OCI-LY7 (cell line): Measurements from ENCODE around the gene C12orf42. TPM values are rescaled to one million over a fixed set of nuclear protein-coding genes. Genes with fewer than 3 reads are reported as not detected.

ENCODE experiments used
- Bru-seq: library from RNA; stranded (reverse); fragments of 400-500 nt; gene quantifications from one replicate; lab custom pipeline; 2021; lab: Mats Ljungman, UMichigan
- BruChase-seq, 2 experiments: library from RNA; stranded (reverse); fragments of 400-500 nt; gene quantifications; one replicate each; lab custom pipeline; 2021; lab: Mats Ljungman, UMichigan
- BruUV-seq: library from RNA; stranded (reverse); fragments of 400-500 nt; replicated peaks from 2 replicates; lab custom pipeline; 2021; lab: Mats Ljungman, UMichigan
- CTCF ChIA-PET: fragments of 300-600 bp; sonication (Branson Sonifier 250); formaldehyde crosslinking; loops from one replicate; lab custom pipeline; 2022; ENCODE audit warnings: antibody characterized with exemption; ENCODE audit not compliant: unreplicated experiment; lab: Charles Lee
- POLR2A ChIA-PET: fragments of 300-600 bp; sonication (Branson Sonifier 250); formaldehyde crosslinking; loops from one replicate; lab custom pipeline; 2022; ENCODE audit warnings: antibody characterized with exemption; lab: Charles Lee
- DNase-seq: peaks from one replicate; pipeline ENCODE4 v3.0.0-alpha.2; 2015; ENCODE audit warnings: low spot score
- H2AFZ ChIP-seq: fragments of 200-600 bp; sonication (generic), shearing (Covaris generic); 2 replicates; pipeline ENCODE4 v1.6.1; 2014; ENCODE audit warnings: mild to moderate bottlenecking, antibody characterized with exemption, low read length, moderate library complexity
- H3K27ac ChIP-seq: fragments of 200-600 bp; sonication (generic); 2 replicates; pipeline ENCODE4 v1.5.1; 2014; ENCODE audit warnings: mixed run types, low read depth, mild to moderate bottlenecking, moderate library complexity, low read length, inconsistent platforms; ENCODE audit not compliant: poor library complexity, severe bottlenecking
- H3K36me3 ChIP-seq: fragments of 200-600 bp; sonication (generic); 2 replicates; pipeline ENCODE4 v1.6.1; 2014; ENCODE audit warnings: mild to moderate bottlenecking, antibody characterized with exemption, low read length, moderate library complexity, mixed read lengths; ENCODE audit not compliant: insufficient read depth
- H3K4me1 ChIP-seq: fragments of 200-600 bp; sonication (generic); 2 replicates; pipeline ENCODE4 v1.5.1; 2014; ENCODE audit warnings: mild to moderate bottlenecking, low read length; ENCODE audit not compliant: insufficient read depth, poor library complexity, severe bottlenecking
- H3K4me2 ChIP-seq: fragments of 200-600 bp; sonication (generic); 2 replicates; pipeline ENCODE4 v1.6.1; 2014; ENCODE audit warnings: mild to moderate bottlenecking, low read length
- H3K4me3 ChIP-seq: fragments of 200-600 bp; sonication (generic); 2 replicates; pipeline ENCODE4 v1.5.1; 2014; ENCODE audit warnings: mild to moderate bottlenecking, low read depth, low read length; ENCODE audit not compliant: poor library complexity, severe bottlenecking
- H3K79me2 ChIP-seq: fragments of 200-600 bp; sonication (generic); 2 replicates; pipeline ENCODE4 v1.6.1; 2016; ENCODE audit warnings: low read depth, mild to moderate bottlenecking, low read length, moderate library complexity, mixed read lengths; ENCODE audit not compliant: insufficient read depth
- H3K9me2 ChIP-seq: fragments of 200-600 bp; sonication (generic); 2 replicates; pipeline ENCODE4 v1.6.1; 2016; ENCODE audit warnings: mild to moderate bottlenecking, low read length, mixed read lengths; ENCODE audit not compliant: insufficient read depth
- H3K9me3 ChIP-seq: fragments of 200-600 bp; sonication (generic); 2 replicates; pipeline ENCODE4 v1.6.1; 2014; ENCODE audit warnings: mild to moderate bottlenecking, mixed run types, low read length, mixed read lengths
- H4K20me1 ChIP-seq: fragments of 200-600 bp; sonication (generic); 2 replicates; pipeline ENCODE4 v1.6.1; 2014; ENCODE audit warnings: mild to moderate bottlenecking, antibody characterized with exemption, low read length, moderate library complexity, mixed read lengths; ENCODE audit not compliant: insufficient read depth
- EZH2phosphoT487 ChIP-seq: fragments of 200-600 bp; sonication (generic); IDR thresholded peaks from 2 replicates; pipeline ENCODE4 v1.6.1; 2018; ENCODE audit warnings: low read depth, borderline replicate concordance, mild to moderate bottlenecking, mixed run types, antibody characterized with exemption, low read length, moderate library complexity, mixed read lengths
- intact Hi-C: fragments of 100-400 bp; cut with micrococcal nuclease; formaldehyde crosslinking; loops from one replicate; pipeline ENCODE4 v1.10.0; 2022; ENCODE audit not compliant: unreplicated experiment
- long read RNA-seq: library from polyadenylated mRNA; stranded (forward); transcript quantifications from one replicate; pipeline ENCODE4 v2.0.0, GENCODE V29; 2022
- total RNA-seq, 2 experiments: library from RNA; depleted of rRNA in 1 of 2; stranded (reverse); fragments of >200 nt in 1 of 2; shearing (Covaris generic) in 1 of 2; gene quantifications; 2 replicates each; pipeline ENCODE4 v1.2.3, GENCODE V29; 2014 to 2022
- TF ChIP-seq, protein P1 (sequence below): fragments of 200-600 bp; sonication (generic); conservative IDR thresholded peaks from 2 replicates; pipeline ENCODE4 v1.5.1; 2014; ENCODE audit warnings: mild to moderate bottlenecking, antibody characterized with exemption, low read length, moderate library complexity, mixed read lengths

C12orf42 gene
- 0.72 and 1.2 TPM in 2 replicates for total RNA-seq (2014; rRNA removed; shearing (Covaris generic))
- 0.70 TPM in 1 of 2 replicates, not detected in the other for total RNA-seq (2022)
- Bru-seq, nascent RNA, result percentile 19 among the genes with signal in this experiment
- BruChase-seq, experiment 1, labeled RNA remaining after a 6-hour chase, result percentile 30 among the genes with signal in this experiment
- percentile 31 among the genes with signal in this experiment for BruChase-seq, experiment 2, labeled RNA remaining after a 2-hour chase
- long read RNA-seq, partial matches to known transcripts, result 0 of 1 reads
- long read RNA-seq, other reads (novel, unspliced or antisense), result 1 of 1 reads

DNA sequence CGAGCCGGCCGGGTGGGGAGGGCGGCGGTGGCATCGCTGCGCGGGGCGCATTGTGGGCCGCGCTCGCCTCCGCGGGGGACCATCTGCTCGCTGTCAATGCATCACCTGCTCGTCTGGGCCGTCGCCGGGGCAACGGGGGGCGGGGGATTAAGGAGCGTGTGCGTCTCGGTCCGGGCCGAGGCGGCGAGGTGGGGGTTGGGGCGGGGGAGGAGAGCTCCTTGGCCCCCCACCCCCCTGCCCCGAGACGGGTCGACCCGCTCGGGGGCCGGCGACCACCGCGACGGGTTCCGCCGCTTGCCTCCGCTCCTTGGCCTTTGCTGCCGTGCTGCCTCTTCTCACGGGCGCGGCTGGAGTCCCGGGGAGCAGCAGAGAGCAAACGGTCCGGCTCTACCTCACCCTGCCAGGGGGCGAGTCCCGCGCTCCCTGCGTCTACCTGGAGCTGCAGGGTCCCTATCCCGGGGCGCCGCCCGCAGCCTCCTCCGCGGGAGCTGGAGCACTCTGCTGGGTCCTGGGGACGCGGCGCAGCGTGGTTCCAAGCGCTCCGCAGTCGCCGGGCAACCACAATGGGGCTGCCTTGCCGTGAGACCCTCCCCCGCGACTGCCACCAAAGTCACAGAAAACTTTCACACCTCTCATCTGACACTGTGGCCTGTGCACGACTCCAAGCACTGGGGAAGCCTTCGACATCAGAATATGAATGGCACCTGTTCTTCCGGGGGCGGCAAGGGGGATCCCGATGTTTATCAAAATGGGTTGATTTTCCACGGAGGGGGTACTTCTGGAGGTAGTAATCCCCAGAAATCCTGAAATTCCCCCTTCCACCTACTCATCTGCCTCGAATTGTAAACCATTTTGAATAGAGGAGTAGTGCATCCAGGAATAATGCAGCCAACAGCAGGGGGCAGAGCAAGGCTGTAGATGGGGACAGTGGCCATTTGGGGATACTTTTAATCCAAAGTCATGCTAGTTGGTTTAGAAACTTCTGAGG, at the start of gene C12orf42:
Gene C12orf42 (minus strand): TSS at position 500 of the 988 bp plus-strand sequence. CDS start 17,542 bp downstream, outside the sequence.
- no peaks in the 10 kb centered on the region for H3K9me2 ChIP-seq
- H2AFZ ChIP-seq, result no peak within 1 kb of the TSS
- no peaks in the 10 kb centered on the region for H3K9me3 ChIP-seq
- no TSS peak for BruUV-seq
- H3K79me2 ChIP-seq, result no peaks in the 10 kb centered on the region
- ChIA-PET POLR2A (interaction anchor here (0.6 to 0.7 kb wide), 2 partner anchors 51 to 426 kb away, joined by 3 read pairs; no protein-coding TSS in a partner anchor), CTCF (no interaction called here)
- H4K20me1 ChIP-seq, result no peaks in the 10 kb centered on the region
- H3K4me3 ChIP-seq, result no peak within 1 kb of the TSS
- no peak within 1 kb of the TSS for H3K4me2 ChIP-seq
- H3K4me1 ChIP-seq, result no peaks in the 10 kb centered on the region
- intact Hi-C loops, result no loop called here
- TF ChIP-seq, protein P1, sequence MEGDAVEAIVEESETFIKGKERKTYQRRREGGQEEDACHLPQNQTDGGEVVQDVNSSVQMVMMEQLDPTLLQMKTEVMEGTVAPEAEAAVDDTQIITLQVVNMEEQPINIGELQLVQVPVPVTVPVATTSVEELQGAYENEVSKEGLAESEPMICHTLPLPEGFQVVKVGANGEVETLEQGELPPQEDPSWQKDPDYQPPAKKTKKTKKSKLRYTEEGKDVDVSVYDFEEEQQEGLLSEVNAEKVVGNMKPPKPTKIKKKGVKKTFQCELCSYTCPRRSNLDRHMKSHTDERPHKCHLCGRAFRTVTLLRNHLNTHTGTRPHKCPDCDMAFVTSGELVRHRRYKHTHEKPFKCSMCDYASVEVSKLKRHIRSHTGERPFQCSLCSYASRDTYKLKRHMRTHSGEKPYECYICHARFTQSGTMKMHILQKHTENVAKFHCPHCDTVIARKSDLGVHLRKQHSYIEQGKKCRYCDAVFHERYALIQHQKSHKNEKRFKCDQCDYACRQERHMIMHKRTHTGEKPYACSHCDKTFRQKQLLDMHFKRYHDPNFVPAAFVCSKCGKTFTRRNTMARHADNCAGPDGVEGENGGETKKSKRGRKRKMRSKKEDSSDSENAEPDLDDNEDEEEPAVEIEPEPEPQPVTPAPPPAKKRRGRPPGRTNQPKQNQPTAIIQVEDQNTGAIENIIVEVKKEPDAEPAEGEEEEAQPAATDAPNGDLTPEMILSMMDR, result peak; percentile 34; the same call in 1 of the 2 replicates
- no peak for TF ChIP-seq EZH2phosphoT487
- H3K27ac ChIP-seq, result no peak within 1 kb of the TSS
- no peaks in the 10 kb centered on the region for H3K36me3 ChIP-seq
- no peak for DNase-seq

DNA sequence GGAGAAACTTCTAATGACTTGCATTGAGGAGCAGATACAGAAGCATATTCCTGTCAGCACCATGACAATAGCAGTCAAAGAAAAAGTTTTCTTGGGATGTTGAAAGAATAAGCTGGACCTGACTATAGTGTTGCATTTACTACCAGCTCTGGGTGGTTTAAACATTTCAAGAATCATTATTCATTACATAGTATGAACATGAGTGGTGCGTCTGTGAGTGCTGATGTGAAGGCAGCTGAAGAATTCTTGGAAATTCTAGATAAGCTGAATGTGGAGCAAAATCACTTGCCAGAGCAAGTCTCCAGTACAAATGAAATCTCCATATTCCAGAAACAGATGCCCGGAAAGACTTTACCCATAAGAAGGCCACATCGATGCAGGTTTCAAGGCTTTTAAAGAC, 46.3 kb upstream of the C12orf42 start:
- TF ChIP-seq, protein P1, result no peak
- no peak for TF ChIP-seq EZH2phosphoT487
- no peaks in the 10 kb centered on the region for H3K36me3 ChIP-seq
- H3K9me2 ChIP-seq, result no peaks in the 10 kb centered on the region
- H3K4me1 ChIP-seq, result no peaks in the 10 kb centered on the region
- ChIA-PET POLR2A (interaction anchor here (0.7 kb wide), 1 partner anchor 16 kb away, joined by 4 read pairs; no protein-coding TSS in a partner anchor), CTCF (no interaction called here)
- no peaks in the 10 kb centered on the region for H4K20me1 ChIP-seq
- no peak overlapping the region for H2AFZ ChIP-seq
- no peak overlapping the region for H3K27ac ChIP-seq
- H3K79me2 ChIP-seq, result no peaks in the 10 kb centered on the region
- intact Hi-C loops, result no loop called here
- no peak for DNase-seq
- no peaks in the 10 kb centered on the region for H3K9me3 ChIP-seq
- no TSS peak for BruUV-seq
- H3K4me3 ChIP-seq, result no peak overlapping the region
- H3K4me2 ChIP-seq, result no peak overlapping the region
